ENCODE data around the gene FSTL3.
"Not testable (repeated sequence)": the region's sequence is repeated elsewhere in the genome, so short reads cannot be mapped to it uniquely, and the experiment has no call there.

The FSTL3 gene

DNA sequence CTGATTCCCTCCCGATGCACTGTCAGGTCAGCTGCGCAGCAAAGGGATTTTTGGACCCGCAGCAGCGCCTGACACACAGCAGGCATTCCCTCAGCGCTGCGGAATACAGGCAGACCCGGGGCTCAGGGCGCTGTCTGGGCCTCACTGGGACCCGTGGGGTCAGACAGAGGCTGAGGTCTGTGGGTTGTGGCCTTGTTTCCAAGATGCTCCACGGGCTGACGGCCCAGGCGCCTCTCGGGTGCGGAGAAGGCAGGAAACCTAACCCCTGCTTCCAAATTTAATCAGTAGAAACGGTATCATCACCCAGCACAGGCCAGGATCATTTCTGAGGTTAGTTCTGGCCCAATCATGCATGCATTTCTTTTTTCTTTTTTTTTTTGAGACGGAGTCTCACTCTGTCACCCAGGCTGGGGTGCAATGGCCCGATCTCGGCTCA is 12.5 kb upstream of the FSTL3 start:
- Histone ChIP-seq H3K27ac (ENCODE audit: low read depth, low read length) (peak overlapping the region; percentile 35; the same call in 1 of the 2 replicates), H3K36me3 (ENCODE audit: control insufficient read depth, low read length) (peaks cover 39% of the 10 kb centered on the region)

DNA sequence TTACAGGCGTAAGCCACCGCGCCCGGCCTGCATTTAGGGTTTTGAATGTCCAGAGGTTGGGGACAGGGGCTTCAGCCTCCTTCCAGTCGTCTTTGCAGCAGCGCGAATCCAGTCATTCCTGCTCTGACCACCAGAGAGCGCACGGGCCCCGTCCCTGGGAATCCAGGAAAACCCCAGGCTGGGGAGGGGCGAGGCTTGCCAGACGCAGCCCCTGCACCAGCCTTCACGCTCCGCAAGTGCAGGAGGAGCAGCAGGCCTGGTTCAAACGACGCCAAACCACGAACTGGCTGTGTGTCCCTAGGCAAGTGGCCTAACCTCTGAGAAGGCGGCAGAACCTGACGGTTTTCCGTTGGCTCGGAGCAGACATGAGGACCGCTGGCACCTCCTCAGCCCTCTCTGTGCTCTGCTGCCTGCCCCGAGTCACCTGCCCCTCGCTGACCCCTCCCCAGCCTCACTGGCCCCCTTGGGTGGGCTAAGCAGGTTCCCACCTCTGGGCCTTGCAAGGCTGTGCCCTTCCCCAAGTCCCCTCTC is 11.2 kb upstream of the FSTL3 start:
- Histone ChIP-seq H3K4me1 (ENCODE audit: control insufficient read depth, low read length) (peaks cover 32% of the 10 kb centered on the region), H3K9me2 (replicated peaks; ENCODE audit: control insufficient read depth, low read length) (no peaks in the 10 kb centered on the region), H3K27me3 (ENCODE audit: control insufficient read depth, low read length) (no peaks in the 10 kb centered on the region), H3K4me2 (ENCODE audit: low read length) (peak overlapping the region; percentile 31; the same call in 1 of the 2 replicates), H3K79me2 (ENCODE audit: control insufficient read depth, low read length) (peaks cover 34% of the 10 kb centered on the region), H3K36me3 (ENCODE audit: control insufficient read depth, low read length) (peaks cover 26% of the 10 kb centered on the region), H3K27ac (ENCODE audit: low read depth, low read length) (no peak overlapping the region), H3K9me3 (ENCODE audit: control insufficient read depth, insufficient read depth, low read length) (no peaks in the 10 kb centered on the region), H4K20me1 (ENCODE audit: control insufficient read depth, insufficient read depth, low read depth, low read length) (peaks cover 10% of the 10 kb centered on the region), H3F3A (ENCODE audit: control insufficient read depth, insufficient read depth) (no peaks in the 10 kb centered on the region), H3K4me3 (ENCODE audit: low read length) (no peak overlapping the region)
- no peak for TF ChIP-seq EZH2phosphoT487 (IDR thresholded peaks at IDR 0.05; ENCODE audit: borderline replicate concordance, low read length)
- TF ChIP-seq, protein P1, sequence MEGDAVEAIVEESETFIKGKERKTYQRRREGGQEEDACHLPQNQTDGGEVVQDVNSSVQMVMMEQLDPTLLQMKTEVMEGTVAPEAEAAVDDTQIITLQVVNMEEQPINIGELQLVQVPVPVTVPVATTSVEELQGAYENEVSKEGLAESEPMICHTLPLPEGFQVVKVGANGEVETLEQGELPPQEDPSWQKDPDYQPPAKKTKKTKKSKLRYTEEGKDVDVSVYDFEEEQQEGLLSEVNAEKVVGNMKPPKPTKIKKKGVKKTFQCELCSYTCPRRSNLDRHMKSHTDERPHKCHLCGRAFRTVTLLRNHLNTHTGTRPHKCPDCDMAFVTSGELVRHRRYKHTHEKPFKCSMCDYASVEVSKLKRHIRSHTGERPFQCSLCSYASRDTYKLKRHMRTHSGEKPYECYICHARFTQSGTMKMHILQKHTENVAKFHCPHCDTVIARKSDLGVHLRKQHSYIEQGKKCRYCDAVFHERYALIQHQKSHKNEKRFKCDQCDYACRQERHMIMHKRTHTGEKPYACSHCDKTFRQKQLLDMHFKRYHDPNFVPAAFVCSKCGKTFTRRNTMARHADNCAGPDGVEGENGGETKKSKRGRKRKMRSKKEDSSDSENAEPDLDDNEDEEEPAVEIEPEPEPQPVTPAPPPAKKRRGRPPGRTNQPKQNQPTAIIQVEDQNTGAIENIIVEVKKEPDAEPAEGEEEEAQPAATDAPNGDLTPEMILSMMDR (IDR thresholded peaks at IDR 0.05; ENCODE audit: low read depth, low read length, poor library complexity, severe bottlenecking), result peak; percentile 82

More for the DNA sequence above, 12.5 kb upstream of the FSTL3 start:
- Histone ChIP-seq H3K4me3 (ENCODE audit: low read length) (peak overlapping the region; percentile 88), H3K79me2 (ENCODE audit: control insufficient read depth, low read length) (peaks cover 46% of the 10 kb centered on the region), H3K4me1 (ENCODE audit: control insufficient read depth, low read length) (peaks cover 34% of the 10 kb centered on the region), H3K9me3 (ENCODE audit: control insufficient read depth, insufficient read depth, low read length) (no peaks in the 10 kb centered on the region), H3K9me2 (replicated peaks; ENCODE audit: control insufficient read depth, low read length) (no peaks in the 10 kb centered on the region), H4K20me1 (ENCODE audit: control insufficient read depth, insufficient read depth, low read depth, low read length) (peaks cover 22% of the 10 kb centered on the region), H3K4me2 (ENCODE audit: low read length) (peak overlapping the region; percentile 100), H3K27me3 (ENCODE audit: control insufficient read depth, low read length) (no peaks in the 10 kb centered on the region), H3F3A (ENCODE audit: control insufficient read depth, insufficient read depth) (no peaks in the 10 kb centered on the region)
- no peak for TF ChIP-seq EZH2phosphoT487 (IDR thresholded peaks at IDR 0.05; ENCODE audit: borderline replicate concordance, low read length)
- TF ChIP-seq, protein P1 (IDR thresholded peaks at IDR 0.05; ENCODE audit: low read depth, low read length, poor library complexity, severe bottlenecking), result no peak

DNA sequence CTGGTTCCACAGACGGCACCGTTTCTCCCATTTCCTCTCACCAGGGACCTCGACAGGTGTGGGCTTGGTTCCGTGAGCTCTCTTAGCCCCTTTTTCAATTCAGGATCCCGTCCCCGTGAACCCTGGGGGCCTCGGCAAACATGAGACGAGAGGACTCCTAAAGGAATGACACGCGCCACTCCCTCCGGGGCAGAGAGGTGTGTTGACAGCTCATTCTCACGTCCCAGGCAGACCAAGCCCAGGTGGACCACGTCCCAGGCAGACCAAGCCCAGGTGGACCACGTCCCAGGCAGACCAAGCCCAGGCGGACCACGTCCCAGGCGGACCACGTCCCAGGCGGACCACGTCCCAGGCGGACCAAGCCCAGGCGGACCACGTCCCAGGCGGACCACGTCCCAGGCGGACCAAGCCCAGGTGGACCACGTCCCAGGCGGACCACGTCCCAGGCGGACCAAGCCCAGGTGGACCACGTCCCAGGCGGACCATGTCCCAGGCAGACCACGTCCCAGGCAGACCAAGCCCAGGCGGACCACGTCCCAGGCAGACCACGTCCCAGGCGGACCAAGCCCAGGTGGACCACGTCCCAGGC is 9.1 kb upstream of the FSTL3 start:
- H3K9me2 ChIP-seq (replicated peaks; ENCODE audit: control insufficient read depth, low read length); H3F3A ChIP-seq (ENCODE audit: control insufficient read depth, insufficient read depth); H3K4me2 ChIP-seq (ENCODE audit: low read length); H3K4me3 ChIP-seq (ENCODE audit: low read length); H3K9me3 ChIP-seq (ENCODE audit: control insufficient read depth, insufficient read depth, low read length); H3K27ac ChIP-seq (ENCODE audit: low read depth, low read length); H4K20me1 ChIP-seq (ENCODE audit: control insufficient read depth, insufficient read depth, low read depth, low read length); H3K36me3 ChIP-seq (ENCODE audit: control insufficient read depth, low read length); H3K27me3 ChIP-seq (ENCODE audit: control insufficient read depth, low read length): not testable (repeated sequence)
- Histone ChIP-seq H3K4me1 (ENCODE audit: control insufficient read depth, low read length) (peaks cover 19% of the 10 kb centered on the region), H3K79me2 (ENCODE audit: control insufficient read depth, low read length) (peaks cover 13% of the 10 kb centered on the region)

DNA sequence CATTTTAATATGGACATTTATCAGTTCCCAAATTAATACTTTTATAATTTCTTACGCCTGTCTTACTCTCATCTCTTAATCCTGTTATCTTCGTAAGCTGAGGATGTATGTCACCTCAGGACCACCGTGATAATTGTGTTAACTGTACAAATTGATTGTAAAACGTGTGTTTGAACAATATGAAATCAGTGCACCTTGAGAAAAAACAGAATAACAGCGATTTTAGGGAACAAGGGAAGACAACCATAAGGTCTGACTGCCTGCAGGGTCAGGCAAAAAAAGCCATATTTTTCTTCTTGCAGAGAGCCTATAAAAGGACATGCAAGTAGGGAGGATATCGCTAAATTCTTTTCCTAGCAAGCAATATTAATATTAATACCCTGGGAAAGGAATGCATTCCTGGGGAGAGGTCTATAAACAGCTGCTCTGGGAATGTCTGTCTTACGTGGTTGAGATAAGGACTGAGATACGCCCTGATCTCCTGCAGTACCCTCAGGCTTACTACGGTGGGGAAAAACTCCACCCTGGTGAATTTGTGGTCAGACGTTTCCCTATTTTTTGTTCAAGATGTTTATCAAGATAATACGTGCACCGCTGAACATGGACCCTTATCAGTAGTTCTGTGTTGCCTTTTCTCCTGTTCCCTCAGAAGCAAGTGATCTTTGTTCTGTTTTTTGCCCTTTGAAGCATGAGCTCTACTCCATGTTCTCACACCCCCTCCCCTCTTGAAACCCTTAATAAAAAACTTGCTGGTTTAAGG is 7.3 kb upstream of the FSTL3 start:
- H3K27me3 ChIP-seq (ENCODE audit: control insufficient read depth, low read length); H3K36me3 ChIP-seq (ENCODE audit: control insufficient read depth, low read length); H3K4me2 ChIP-seq (ENCODE audit: low read length); H3K4me3 ChIP-seq (ENCODE audit: low read length); H3K79me2 ChIP-seq (ENCODE audit: control insufficient read depth, low read length); H3K9me2 ChIP-seq (replicated peaks; ENCODE audit: control insufficient read depth, low read length); H4K20me1 ChIP-seq (ENCODE audit: control insufficient read depth, insufficient read depth, low read depth, low read length); H3K9me3 ChIP-seq (ENCODE audit: control insufficient read depth, insufficient read depth, low read length); H3K27ac ChIP-seq (ENCODE audit: low read depth, low read length); H3F3A ChIP-seq (ENCODE audit: control insufficient read depth, insufficient read depth): not testable (repeated sequence)
- H3K4me1 ChIP-seq (ENCODE audit: control insufficient read depth, low read length), result peaks cover 12% of the 10 kb centered on the region

All from DOHH2 (cell line).